HG02938 (cell line): Measurements from ENCODE around the gene PRKCA.
"Not testable (repeated sequence)": the region's sequence is repeated elsewhere in the genome, so short reads cannot be mapped to it uniquely, and the experiment has no call there.

ENCODE experiments used
- ATAC-seq: cut with Tn5 transposase; IDR thresholded peaks from one replicate; pipeline ENCODE4 v1.9.1; 2021; ENCODE audit warnings: mild to moderate bottlenecking, moderate library complexity; ENCODE audit not compliant: unreplicated experiment

The PRKCA gene

DNA sequence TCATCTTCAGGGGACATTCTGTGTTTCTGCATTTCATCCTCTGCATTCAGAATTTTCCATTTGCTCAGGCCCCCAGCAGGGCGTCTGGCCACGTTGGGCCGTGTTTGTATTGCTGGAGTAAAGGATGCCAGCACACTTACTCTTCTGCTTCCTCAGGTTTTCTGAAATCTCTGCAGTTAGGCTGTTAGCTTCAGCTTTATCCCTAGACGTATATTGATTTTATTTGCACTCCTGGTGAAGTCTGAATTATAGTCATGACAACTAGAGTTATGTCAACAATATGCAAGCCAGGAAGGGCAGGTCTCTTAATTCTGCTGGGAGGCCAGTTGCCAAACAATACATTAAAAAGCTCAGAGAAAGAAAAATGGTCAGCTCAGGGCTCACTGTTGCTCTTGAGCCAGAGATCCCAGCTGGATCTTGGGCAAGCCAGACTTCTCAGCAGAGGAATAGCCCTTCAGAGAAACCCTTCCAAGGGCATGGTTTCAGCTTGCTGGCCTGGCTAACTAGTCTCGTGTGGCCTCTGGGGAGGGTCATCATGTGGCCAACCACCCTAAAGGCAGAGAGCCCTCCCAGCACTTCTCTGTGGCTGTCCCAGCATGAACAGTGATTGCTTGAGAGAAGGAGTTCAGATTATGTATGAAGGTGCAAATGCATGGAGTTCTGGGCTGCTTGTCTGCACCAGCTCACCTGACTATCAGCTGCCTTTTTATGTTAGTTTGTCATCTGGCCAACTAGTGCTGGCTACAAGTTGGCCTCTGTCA is 422.3 kb downstream of the PRKCA start:
- ATAC-seq = no peak

DNA sequence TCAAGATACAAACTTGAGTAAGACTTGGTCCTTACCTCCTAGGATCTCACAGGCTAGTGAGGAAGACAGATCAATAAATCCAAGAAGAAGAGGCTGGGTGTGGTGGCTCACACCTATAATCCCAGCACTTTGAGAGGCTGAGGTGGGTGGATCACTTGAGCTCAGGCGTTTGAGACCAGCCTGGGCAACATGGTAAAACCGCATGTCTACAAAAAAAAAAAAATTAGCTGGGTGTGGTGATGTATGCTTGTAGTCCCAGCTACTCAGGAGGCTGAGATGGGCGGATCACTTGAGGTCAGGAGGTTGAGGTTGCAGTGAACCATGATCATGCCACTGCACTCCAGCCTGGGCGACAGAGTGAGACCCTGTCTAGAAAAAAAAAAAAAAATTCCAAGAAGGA is 423.0 kb downstream of the PRKCA start:
- ATAC-seq = not testable (repeated sequence)

DNA sequence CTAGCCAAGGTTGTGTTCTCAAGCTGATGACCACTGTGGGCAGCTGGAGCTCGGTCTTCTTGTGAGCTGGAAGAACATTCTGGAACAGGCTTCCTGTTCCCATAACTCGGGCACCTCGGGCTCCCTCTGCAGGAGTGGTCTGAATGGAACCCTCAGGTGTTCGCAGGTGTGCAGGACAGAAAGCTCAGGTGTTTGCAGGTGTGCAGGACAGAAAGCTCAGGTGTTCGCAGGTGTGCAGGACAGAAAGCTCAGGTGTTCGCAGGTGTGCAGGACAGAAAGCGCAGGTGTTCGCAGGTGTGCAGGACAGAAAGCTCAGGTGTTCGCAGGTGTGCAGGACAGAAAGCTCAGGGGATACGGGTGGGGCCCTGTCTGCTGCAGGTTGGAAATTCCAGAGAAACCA is 423.5 kb downstream of the PRKCA start:
- ATAC-seq = no peak

DNA sequence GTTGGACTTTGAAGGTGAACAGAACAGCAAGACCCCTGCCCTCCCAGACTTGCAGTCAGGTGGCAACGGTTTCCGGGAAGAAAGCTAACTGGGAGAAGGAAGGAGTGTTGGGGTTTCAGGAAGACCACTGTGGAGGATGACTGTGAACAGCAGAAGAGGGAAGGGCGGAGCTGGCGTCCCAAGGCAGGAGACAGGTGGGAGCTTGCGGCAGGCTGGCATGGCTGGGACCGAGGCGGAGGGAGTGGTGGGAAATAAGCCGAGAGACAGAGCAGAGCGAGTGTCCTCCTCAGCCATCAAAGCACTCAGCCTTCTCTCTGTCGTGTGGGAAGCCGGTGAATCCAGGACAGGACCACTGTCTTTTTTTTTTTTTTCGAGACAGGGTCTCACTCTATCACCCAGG is 424.0 kb downstream of the PRKCA start:
- ATAC-seq = no peak

DNA sequence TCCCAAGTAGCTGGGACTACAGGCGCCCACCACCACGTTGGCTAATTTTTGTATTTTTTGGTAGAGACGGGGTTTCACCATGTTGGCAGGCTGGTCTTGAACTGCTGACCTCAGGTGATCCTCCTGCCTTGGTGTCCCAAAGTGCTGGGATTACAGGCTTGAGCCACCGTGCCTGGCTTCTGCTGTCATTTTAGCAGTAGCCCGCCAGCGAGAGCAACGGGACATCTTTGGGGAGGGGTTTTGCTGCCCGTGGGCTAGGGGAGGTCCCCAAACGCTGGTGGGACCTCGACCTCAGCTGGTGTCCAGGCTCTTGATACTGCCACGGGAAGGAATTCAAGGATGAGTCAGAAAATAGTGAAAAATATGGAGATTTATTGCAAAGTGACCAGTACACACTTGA is 424.4 kb downstream of the PRKCA start:
- ATAC-seq = no peak

DNA sequence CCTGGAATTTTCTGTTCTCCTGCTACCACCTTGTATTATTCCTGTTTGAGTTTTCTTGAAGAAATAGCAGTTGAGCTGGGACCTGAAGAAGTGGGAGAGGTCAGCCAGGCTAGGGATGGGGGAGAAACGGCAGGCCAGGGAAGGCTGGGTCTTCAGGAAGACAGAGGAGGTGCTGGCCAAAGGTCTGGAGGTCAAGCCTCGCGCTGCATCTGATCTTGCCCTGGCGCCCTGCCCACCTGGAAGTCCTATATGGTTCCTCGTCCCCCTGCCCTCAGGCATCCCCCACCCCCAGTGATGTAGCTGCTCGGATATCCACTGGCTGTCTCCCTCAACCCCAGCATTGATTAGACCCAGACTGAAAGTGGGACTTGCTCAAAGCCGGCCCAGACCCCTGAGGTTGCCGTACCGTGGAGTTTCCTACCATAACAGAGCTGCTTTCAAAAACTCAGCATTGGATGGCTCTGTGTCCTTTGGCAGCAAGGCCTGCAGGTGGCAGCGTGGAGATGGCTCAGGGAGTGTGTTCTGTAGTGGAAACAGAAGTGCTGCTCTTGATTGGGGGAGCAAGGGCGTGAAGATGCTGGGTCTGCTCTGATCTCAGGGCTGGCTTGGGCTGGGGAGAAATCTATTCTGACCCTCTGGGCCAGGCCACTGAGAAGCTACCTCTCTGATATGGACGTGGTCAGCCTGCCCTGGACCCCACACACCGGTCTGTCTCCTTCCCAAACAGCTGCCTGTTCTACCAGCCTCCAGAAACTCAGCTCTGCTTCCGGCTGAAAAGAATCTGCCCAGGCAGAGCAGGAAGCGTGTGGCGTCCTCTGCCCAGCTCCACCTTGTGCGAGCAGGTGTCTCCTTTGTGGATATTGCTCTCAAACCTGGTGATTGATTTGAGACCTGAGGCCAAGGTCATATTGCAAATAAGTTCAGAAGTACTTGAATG is 425.5 kb downstream of the PRKCA start:
- ATAC-seq = peak; percentile 79

DNA sequence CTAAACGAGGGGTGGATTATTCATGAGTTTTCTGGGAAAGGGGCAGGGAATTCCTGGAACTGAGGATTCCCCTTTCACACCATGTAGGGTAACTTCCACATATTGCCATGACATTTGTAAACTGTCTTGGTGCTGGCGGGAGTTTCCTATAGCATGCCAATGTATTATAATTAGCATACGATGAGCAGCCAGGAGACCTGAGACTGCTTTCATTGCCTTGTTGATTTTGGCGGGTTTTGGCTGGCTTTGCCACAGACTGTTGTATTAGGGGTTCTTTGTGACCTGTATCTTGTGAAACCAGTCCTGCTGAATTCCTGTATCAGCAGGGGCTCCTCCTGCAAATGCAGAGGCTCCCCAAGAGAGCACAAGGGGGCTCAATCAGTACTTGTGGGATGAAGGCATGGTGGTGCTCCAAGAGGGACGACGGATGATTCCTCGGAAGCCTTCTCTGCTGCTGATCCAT is 428.1 kb downstream of the PRKCA start:
- no peak for ATAC-seq

DNA sequence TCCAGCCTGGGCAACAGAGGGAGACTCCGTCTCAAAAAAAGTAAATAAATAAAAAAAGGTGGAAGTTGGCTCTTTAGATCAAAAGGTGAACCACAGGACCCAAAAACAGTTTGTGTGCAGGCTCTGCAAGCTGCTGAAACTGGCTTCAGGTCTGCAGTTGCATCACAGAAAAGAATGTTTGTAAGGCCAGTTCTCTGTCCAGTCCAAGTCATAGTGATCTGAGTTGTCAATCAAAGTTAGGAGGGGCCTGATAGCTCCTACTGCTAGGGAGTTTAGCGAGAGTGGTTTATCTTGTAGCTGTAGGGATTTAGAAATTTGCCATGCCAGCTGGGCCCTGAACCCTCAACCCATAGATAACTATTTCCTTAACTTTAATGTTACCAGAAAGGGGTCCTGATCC is 431.3 kb downstream of the PRKCA start:
- no peak for ATAC-seq

DNA sequence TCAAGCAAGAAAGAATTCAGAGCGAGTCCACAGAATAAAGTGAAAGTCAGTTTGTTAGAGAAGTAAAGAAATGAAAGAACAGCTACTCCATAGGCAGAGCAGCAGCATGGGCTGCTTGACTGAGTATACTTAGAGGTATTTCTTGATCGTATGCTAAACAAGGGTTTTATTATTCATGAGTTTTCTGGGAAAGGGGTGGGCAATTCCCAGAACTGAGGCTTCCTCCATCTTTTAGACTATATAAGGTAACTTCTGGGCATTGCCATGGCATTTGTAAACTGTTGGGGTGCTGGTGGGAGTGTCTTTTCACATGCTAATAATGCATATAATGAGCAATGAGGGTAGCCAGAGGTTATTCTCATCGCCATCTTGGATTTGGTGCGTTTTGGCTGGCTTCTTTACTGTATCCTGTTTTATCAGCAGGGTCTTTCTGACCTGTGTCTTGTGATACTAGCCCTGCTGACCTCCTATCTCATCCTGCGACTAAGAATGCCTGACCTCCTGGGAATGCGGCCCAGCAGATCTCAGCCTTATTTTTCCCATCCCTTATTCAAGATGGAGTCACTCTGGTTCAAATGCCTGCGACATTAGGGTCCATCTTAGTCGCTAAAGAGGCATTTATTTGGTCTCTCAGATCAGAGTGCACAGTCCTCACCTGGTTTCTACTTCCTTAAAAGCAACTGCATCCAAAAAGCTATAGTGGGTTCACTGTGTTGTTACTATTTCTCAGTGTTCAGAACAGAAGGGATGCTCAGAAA is 432.0 kb downstream of the PRKCA start:
- ATAC-seq = no peak

DNA sequence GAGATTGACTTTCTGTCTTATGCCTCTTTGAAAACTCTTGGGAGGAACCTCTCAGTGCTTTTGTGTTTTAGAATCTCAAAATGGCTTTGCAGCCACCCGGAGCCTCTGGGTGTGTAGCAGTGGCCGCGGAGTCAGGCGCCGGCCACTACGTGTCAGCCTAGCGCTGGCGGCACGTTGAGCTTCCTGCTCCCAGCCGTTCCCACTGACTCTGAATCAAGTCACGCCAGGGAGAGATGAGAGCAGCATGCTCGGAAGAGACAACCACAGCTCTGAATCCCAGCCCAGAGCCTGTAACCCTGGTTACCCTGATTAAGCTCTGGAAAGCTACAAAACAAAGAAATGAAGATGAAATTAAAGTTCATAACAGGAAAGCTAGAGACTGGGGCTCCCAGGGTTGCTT is 435.1 kb downstream of the PRKCA start:
- ATAC-seq = no peak

DNA sequence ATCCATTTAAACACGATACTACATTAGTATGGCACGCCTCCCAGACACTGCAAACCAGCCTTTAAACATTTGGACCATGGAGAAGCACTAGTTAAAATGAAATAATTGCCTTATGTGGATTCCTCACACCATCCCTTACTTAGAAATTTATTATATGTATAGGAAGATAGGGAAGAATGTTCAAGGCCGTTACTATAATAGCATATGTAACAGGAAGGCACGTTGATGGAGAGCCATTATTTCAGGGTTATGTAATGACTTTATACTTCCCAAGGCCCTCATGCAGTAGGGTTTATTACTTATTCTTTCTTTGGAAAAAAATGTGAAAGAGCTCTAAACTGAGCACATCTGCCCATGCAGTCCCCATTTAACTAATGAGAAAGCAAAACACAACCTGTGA is 435.9 kb downstream of the PRKCA start:
- no peak for ATAC-seq

DNA sequence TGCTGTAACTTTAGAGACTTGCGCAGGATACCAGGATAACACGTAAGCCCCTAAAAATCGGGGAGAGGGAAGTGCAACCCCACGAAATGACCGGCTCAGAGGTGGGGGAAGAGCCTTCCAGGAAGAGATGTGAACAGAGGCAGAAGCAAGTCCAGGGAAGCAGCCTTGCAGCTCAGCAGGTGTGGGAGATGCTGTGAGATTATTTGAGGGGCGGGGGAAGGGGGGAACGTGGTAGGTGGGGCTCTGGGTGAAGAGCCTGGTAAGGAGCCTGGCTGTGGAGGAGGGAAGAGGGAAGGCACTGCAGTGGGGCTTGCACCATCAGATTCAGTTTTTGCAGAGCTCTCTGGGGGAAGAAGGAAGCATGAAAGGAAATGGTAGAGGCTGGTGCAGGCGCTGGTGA is 437.1 kb downstream of the PRKCA start:
- ATAC-seq = no peak

DNA sequence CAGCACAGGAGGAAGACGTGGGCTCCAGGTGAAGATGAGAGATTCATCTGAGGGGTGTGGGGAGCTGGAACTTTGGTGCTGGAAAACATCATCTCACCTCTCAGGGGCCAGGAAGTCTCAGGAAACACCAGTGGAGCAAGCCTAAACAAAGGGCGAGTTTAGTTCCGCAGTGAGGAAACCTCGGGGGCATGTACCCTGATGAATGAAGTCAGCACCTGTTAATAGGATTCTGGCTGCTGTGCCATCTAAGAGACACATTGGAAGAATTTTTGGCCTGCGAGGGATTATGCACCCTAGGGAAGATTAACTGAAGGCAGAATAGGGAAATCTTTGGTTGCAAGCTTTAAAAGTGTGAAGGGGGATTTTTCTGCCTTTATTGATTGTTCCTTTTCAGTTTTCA is 437.8 kb downstream of the PRKCA start:
- no peak for ATAC-seq

DNA sequence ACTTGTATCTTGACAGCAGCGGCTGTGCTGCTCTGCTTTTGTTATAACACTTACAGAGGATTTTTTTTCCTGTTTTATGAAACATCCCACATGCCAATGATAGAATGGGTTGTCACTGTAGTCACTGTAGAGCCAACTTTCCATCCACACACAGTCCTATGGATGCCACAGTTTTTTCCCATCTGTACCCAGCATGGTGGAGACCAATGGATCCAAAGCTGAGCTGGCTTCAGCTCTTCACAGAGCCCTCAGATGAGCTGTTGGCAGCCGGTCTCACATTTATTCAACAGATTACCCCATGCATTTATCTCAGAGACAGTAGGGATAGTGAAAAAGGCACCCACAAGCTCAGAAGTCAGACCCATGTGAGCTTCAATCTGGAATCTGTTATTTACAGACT is 441.1 kb downstream of the PRKCA start:
- no peak for ATAC-seq

DNA sequence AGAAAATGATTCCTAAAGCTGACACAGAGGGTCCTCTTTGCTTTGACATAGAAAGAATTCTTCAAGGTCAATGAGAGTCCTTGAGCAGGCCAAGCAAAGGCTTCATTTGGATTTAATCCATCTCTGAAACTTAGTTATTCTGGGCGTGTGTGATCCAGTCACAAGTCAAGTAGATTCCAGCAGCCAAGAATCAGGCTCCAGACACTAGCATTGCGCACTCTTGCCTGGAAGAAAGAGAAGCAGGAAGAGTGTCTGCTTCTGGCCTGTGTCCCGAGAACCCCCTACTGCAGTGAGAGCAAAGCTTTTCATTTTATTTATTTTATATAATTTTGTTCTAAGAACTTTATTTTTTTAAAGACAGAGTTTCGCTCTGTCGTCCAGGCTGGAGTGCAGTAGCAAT is 444.3 kb downstream of the PRKCA start:
- no peak for ATAC-seq

DNA sequence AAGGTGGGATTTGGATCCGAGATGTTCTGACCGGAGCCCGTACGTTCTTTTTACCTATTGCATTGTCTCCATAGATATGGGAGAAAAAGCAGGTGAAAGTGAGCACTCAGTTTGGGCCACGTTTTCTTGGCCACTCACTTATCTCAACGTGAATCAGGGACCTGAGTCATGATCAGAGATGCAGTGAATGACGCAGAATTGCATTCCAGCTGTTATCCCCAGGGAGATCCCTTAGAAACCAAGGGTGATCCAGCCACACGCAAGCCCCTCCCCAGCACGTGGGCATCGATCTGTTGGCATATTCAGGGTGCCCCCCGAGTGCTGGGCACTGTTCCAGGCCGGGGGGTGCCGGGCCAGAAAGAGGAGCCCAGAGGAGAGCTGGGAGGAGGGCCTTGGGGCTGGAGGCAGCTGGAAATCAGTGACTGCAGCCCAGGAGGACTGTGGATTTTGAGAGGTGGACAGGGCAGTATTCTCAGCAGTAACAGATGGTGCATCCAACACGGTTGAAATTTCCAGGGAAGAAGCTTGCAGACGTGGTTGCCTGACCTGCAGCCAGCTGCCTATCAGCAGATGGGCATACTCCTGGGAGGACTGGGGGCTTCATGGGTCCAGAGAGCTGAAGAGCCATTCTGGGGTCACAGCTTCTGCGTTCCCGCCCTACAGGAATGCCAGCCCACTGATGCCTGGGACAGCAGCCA is 445.3 kb downstream of the PRKCA start:
- no peak for ATAC-seq

DNA sequence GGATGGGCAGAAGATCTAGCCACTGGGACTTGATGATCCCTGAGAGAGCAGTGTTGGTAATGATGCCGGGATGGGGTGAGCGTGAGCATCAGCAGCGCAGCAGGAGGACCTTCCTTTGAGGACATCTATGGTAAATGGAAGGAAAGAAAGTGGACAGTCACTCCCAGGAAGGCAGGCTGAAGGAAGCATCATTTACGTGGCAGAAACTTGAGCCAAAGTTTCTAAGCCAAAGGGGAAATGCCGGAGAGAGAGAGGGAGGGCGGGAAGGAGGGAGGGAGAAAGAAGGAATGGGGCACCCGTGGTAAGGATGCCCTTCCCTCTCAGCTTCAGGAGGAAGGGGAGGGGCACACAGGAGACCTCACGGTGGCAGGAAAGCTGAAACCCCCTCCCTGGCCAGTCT is 446.2 kb downstream of the PRKCA start:
- no peak for ATAC-seq

DNA sequence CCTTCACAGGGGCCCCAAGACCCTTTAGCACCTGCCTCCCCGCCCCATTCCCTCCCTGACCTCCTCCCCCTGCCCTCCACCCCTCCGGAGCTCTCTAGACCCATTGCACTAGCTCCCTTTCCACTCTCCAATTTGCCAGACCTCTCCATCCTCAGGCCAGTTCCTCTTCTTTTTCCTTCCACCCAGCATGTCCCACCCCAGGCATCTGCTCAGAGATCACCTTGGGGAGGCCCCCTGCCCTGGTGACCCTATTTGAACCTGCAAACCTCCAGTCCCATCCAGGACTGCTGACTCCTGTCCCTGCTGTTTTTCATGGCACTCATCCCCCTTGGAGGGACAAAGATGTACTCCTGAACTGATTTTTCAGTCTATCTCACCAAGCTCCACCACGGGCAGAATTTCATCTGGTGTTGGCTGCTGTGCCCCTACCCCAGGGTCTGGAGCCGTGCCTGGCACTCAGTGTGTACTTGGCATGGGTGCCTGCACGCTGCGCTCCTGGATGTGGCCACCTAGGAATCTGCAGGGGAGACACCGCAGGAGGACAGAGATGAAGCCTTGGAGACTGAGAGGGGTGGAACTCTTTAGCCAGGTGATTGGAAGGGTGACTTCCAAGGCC is 446.9 kb downstream of the PRKCA start:
- no peak for ATAC-seq

DNA sequence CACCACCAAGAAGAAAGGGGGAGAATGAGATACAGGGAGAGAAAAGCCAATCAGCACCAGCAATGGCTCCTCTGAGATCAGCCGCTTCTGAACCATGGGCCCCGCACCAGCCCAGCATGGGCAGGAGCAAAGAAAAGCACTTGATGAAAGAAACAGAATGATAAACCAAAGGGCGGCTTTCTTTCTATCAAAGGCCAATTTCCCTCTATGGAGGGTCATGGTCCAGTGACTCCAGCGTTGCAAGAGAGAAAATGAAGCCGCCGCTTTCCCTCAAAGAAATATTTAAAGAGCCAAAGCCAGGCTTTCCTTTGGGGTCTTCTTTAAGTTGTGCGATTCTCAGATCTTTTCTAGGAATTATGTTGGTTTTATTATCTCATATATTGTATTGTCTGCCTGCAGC is 447.7 kb downstream of the PRKCA start:
- no peak for ATAC-seq

DNA sequence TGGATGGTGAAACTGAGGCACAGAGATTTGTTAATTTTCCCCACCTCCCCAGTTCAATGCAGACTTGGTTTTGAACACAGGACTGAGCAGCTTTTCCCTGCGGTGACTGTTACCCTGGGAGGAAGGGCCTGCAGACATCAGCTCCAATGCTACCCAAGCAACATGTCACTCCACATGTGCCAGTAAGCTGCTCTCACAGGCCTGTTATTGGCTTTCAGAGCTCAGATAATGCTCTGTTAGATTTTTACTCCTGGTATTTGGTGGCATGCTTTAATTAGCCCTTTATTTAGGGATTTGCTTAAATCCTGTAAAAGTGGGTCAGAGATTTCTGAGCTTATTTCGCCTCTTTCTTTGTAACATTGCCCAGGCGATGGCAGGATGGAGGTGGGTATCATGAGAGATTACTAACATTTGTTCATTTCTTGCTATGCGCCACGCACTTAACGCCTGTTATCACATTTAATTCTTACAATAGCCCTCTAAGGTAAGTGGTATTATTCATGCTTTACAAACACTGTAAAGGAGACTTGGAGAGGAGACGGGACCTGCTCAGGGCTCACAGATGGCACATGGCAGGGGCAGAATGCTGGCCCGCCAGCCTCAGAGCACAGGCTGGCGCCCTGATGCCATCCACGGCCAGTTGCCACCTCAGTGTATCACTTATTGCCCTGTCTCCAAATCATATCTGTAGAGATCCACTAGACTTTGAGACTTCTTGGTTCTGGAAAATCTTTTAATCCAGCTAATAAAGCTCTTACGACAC is 448.5 kb downstream of the PRKCA start:
- no peak for ATAC-seq
